OCI-LY1 (cell line): Measurements from ENCODE around the gene SLC25A45.

Experiments
- H2AFZ ChIP-seq: fragments of 200-600 bp; sonication (generic), shearing (Covaris generic); 2 replicates; pipeline ENCODE4 v1.6.0; 2014; ENCODE audit warnings: antibody characterized with exemption, mild to moderate bottlenecking, low read length
- H3F3A ChIP-seq: fragments of 200-600 bp; sonication (generic), shearing (Covaris generic); 2 replicates; pipeline ENCODE4 v1.6.0; 2014; ENCODE audit warnings: mild to moderate bottlenecking, antibody characterized with exemption, low read length, moderate library complexity; ENCODE audit not compliant: insufficient read depth
- H3K27ac ChIP-seq: fragments of 200-600 bp; sonication (generic); 2 replicates; pipeline ENCODE4 v1.5.1; 2014; ENCODE audit warnings: low read length, mixed run types, mild to moderate bottlenecking, low read depth; ENCODE audit not compliant: poor library complexity, severe bottlenecking
- H3K27me3 ChIP-seq: fragments of 200-600 bp; sonication (generic); 2 replicates; pipeline ENCODE4 v1.6.0; 2014; ENCODE audit warnings: antibody characterized with exemption, mild to moderate bottlenecking, low read length, moderate library complexity; ENCODE audit not compliant: insufficient read depth
- H3K36me3 ChIP-seq: fragments of 200-600 bp; sonication (generic); 2 replicates; pipeline ENCODE4 v1.6.1; 2014; ENCODE audit warnings: mild to moderate bottlenecking, antibody characterized with exemption, low read length, moderate library complexity, mixed read lengths; ENCODE audit not compliant: insufficient read depth
- H3K4me1 ChIP-seq: fragments of 200-600 bp; sonication (generic); 2 replicates; pipeline ENCODE4 v1.5.1; 2014; ENCODE audit warnings: mild to moderate bottlenecking, low read length, moderate library complexity; ENCODE audit not compliant: insufficient read depth, severe bottlenecking
- H3K4me2 ChIP-seq: fragments of 200-600 bp; sonication (generic), shearing (Covaris generic); 2 replicates; pipeline ENCODE4 v1.6.1; 2014; ENCODE audit warnings: low read length
- H3K4me3 ChIP-seq: fragments of 200-600 bp; sonication (generic); 2 replicates; pipeline ENCODE4 v1.5.1; 2014; ENCODE audit warnings: low read length, low read depth, mild to moderate bottlenecking, mixed read lengths; ENCODE audit not compliant: poor library complexity, severe bottlenecking
- H3K79me2 ChIP-seq: fragments of 200-600 bp; shearing (Covaris generic); 2 replicates; pipeline ENCODE4 v1.6.1; 2016; ENCODE audit warnings: mixed run types, low read length, mixed read lengths; ENCODE audit not compliant: insufficient read depth
- H3K9ac ChIP-seq: fragments of 200-600 bp; sonication (generic), shearing (Covaris generic); 2 replicates; pipeline ENCODE4 v1.6.1; 2014; ENCODE audit warnings: mild to moderate bottlenecking, low read length, mixed read lengths
- H3K9me2 ChIP-seq: fragments of 200-600 bp; sonication (generic), shearing (Covaris generic); 2 replicates; pipeline ENCODE4 v1.6.1; 2014; ENCODE audit warnings: low read depth, mild to moderate bottlenecking, low read length, mixed read lengths
- H3K9me3 ChIP-seq: fragments of 200-600 bp; shearing (Covaris generic); 2 replicates; pipeline ENCODE4 v1.6.1; 2014; ENCODE audit warnings: low read length, mixed read lengths
- H4K20me1 ChIP-seq: fragments of 200-600 bp; sonication (generic), shearing (Covaris generic); 2 replicates; pipeline ENCODE4 v1.6.0; 2016; ENCODE audit warnings: mild to moderate bottlenecking, low read length; ENCODE audit not compliant: insufficient read depth
- EZH2 ChIP-seq: fragments of 200-600 bp; sonication (generic), shearing (Covaris generic); IDR thresholded peaks from 2 replicates; pipeline ENCODE4 v1.8.0; 2017; ENCODE audit warnings: borderline replicate concordance, mixed run types, mild to moderate bottlenecking, antibody characterized with exemption, low read length, moderate library complexity, mixed read lengths
- TF ChIP-seq, protein P1 (sequence below): fragments of 200-600 bp; sonication (generic), shearing (Covaris generic); IDR thresholded peaks from 2 replicates; pipeline ENCODE4 v1.5.1; 2017; ENCODE audit warnings: mild to moderate bottlenecking, antibody characterized with exemption, low read length, moderate library complexity, mixed read lengths

SLC25A45 gene

DNA sequence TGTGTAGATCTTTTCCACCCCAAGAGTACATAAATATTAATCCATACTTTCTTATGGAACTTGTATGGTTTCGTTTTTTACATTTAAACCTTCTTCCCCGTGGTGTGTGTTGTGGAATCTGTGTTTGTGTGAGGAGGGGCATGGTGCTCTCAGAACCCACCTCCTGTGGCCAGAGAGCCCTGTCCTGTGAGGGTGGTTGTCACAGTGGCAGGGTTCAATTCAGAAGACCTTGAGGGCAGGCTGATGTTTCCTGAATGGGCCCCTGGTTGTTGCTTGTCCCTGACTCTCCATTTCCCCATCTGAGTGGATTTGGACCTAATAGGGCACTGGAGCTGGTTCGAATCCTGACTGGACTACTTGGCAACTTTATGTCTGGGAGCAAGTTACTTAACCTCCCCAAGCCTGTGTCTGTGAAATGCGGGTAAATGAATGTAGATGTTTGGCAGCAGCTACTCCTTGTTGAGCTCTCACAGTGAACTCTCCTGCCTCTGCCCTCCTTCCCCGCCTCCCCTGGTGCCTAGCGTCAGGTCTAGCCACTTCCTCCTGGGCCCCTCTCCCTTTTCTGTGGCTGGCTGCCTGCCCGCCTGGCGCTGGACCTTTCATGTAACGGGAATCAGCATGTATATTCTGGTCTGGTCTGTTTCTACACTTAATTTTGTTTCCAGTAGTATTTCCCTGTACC lies 47.4 kb upstream of the SLC25A45 start:
- peaks cover 64% of the 10 kb centered on the region for H3K36me3 ChIP-seq
- H3K79me2 ChIP-seq: peaks cover 87% of the 10 kb centered on the region
- TF ChIP-seq, protein P1, sequence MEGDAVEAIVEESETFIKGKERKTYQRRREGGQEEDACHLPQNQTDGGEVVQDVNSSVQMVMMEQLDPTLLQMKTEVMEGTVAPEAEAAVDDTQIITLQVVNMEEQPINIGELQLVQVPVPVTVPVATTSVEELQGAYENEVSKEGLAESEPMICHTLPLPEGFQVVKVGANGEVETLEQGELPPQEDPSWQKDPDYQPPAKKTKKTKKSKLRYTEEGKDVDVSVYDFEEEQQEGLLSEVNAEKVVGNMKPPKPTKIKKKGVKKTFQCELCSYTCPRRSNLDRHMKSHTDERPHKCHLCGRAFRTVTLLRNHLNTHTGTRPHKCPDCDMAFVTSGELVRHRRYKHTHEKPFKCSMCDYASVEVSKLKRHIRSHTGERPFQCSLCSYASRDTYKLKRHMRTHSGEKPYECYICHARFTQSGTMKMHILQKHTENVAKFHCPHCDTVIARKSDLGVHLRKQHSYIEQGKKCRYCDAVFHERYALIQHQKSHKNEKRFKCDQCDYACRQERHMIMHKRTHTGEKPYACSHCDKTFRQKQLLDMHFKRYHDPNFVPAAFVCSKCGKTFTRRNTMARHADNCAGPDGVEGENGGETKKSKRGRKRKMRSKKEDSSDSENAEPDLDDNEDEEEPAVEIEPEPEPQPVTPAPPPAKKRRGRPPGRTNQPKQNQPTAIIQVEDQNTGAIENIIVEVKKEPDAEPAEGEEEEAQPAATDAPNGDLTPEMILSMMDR: no peak
- no peak for TF ChIP-seq EZH2
- no peak overlapping the region for H2AFZ ChIP-seq
- peak overlapping the region; percentile 99 for H3K9ac ChIP-seq
- H3K4me3 ChIP-seq: peak overlapping the region; percentile 95
- H3K27ac ChIP-seq: peak overlapping the region; percentile 99
- no peaks in the 10 kb centered on the region for H3K27me3 ChIP-seq
- H3K9me2 ChIP-seq: no peaks in the 10 kb centered on the region
- H3K4me1 ChIP-seq: peaks cover 93% of the 10 kb centered on the region
- H4K20me1 ChIP-seq: no peaks in the 10 kb centered on the region
- peak overlapping the region; percentile 88 for H3K4me2 ChIP-seq
- H3K9me3 ChIP-seq: no peaks in the 10 kb centered on the region
- no peaks in the 10 kb centered on the region; the same call in 1 of the 2 replicates for H3F3A ChIP-seq

DNA sequence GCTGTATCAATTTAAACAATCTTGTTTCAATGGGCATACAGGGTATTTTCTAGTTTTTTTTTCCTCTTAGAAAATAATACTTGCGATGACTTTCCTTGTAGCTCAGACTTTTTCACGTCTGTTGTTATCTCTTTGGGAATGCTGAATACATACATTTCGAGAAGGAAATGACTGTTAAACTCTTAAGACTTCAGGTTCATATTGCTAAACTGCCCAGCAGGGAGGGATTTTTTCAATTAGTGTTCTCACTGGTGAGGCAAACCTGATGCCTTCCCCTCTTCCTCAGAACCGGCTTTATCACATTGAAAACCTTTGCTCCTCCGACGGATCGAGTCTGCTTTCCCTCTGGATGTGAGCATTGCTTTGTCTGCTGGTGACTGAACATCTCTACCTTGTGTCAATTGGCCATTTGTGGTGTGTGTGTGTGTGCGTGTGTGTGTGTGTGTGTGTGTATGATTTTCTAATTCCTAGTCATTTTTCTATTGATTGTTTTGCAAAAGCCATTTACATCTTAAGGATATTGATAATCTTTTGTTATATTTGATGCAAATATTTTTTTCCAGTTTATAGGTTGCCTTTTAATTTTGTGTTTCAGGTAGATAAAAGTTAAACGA lies 46.7 kb upstream of the SLC25A45 start:
- Histone ChIP-seq H3K27ac (peak overlapping the region; percentile 99), H3K9me2 (no peaks in the 10 kb centered on the region), H3K4me1 (peaks cover 86% of the 10 kb centered on the region), H3K4me2 (peak overlapping the region; percentile 88), H3K79me2 (peaks cover 92% of the 10 kb centered on the region), H3K27me3 (no peaks in the 10 kb centered on the region), H2AFZ (no peak overlapping the region), H4K20me1 (no peaks in the 10 kb centered on the region), H3K9me3 (no peaks in the 10 kb centered on the region), H3K4me3 (peak overlapping the region; percentile 95), H3F3A (no peaks in the 10 kb centered on the region; the same call in 1 of the 2 replicates), H3K9ac (peak overlapping the region; percentile 99), H3K36me3 (peaks cover 64% of the 10 kb centered on the region)
- TF ChIP-seq, protein P1: no peak
- no peak for TF ChIP-seq EZH2

DNA sequence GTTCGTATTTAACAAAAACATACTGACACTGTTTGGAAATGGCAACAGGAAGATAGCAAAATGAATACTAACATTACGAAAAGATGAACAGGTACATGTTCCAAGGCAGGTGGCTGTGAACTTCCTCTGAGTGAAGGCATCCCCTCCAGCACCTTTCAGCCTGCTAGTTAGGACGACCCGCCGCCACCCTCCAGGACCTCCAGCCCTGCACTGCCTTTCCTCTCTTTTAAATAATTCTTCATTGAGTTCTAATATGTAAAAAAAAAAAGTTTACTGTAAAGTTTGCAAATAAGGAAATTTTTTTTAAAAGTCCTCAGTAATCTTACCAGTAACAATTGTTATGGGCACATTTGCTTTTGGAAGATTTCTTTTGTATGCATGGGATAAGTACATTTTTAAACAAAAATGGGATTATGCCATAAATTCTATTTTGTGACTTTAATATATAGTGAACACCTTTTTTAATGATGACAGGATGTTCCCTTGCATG lies 46.2 kb upstream of the SLC25A45 start:
- no peaks in the 10 kb centered on the region for H3K9me3 ChIP-seq
- TF ChIP-seq, protein P1: no peak
- no peak for TF ChIP-seq EZH2
- H3K4me2 ChIP-seq: peak overlapping the region; percentile 88
- H3K4me3 ChIP-seq: peak overlapping the region; percentile 95
- H3K27ac ChIP-seq: peak overlapping the region; percentile 99
- H3K79me2 ChIP-seq: peaks cover 97% of the 10 kb centered on the region
- peak overlapping the region; percentile 99 for H3K9ac ChIP-seq
- H4K20me1 ChIP-seq: no peaks in the 10 kb centered on the region
- H3K4me1 ChIP-seq: peaks cover 81% of the 10 kb centered on the region
- H3F3A ChIP-seq: no peaks in the 10 kb centered on the region; the same call in 1 of the 2 replicates
- no peaks in the 10 kb centered on the region for H3K9me2 ChIP-seq
- no peak overlapping the region for H2AFZ ChIP-seq
- H3K27me3 ChIP-seq: no peaks in the 10 kb centered on the region
- H3K36me3 ChIP-seq: peaks cover 65% of the 10 kb centered on the region
